ENCODE results near the gene MACROD1.

The MACROD1 gene

GRCh38 chr11:64095273-64095817 is 70.6 kb downstream of the MACROD1 start:
- Histone ChIP-seq H3K36me3 (ENCODE audit: control insufficient read depth, insufficient read depth, low read length) (no peaks in the 10 kb centered on the region), H3K4me3 (ENCODE audit: low read depth, low read length) (no peak overlapping the region), H3K9ac (ENCODE audit: low read depth, low read length) (no peak overlapping the region), H3K4me1 (ENCODE audit: control insufficient read depth, insufficient read depth, low read length) (peaks cover 8% of the 10 kb centered on the region), H3K27ac (ENCODE audit: low read depth, low read length) (no peak overlapping the region), H3K9me3 (ENCODE audit: control insufficient read depth, insufficient read depth, low read length) (no peaks in the 10 kb centered on the region), H3K27me3 (ENCODE audit: control insufficient read depth, insufficient read depth, low read length) (peaks cover 39% of the 10 kb centered on the region)

GRCh38 chr11:64094463-64095260 is 71.3 kb downstream of the MACROD1 start:
- H3K27ac ChIP-seq (ENCODE audit: low read depth, low read length), result no peak overlapping the region
- peaks cover 15% of the 10 kb centered on the region for H3K4me1 ChIP-seq (ENCODE audit: control insufficient read depth, insufficient read depth, low read length)
- H3K27me3 ChIP-seq (ENCODE audit: control insufficient read depth, insufficient read depth, low read length), result peaks cover 34% of the 10 kb centered on the region
- H3K36me3 ChIP-seq (ENCODE audit: control insufficient read depth, insufficient read depth, low read length), result no peaks in the 10 kb centered on the region
- H3K4me3 ChIP-seq (ENCODE audit: low read depth, low read length), result no peak overlapping the region
- H3K9me3 ChIP-seq (ENCODE audit: control insufficient read depth, insufficient read depth, low read length), result no peaks in the 10 kb centered on the region
- H3K9ac ChIP-seq (ENCODE audit: low read depth, low read length), result no peak overlapping the region

- no peak overlapping the region for H3K27ac ChIP-seq (ENCODE audit: low read depth, low read length)
These were observed 72.5 kb downstream of the MACROD1 start for GRCh38 chr11:64093233-64094039.

GRCh38 chr11:64092761-64093136 is 73.2 kb downstream of the MACROD1 start:
- Histone ChIP-seq H3K4me1 (ENCODE audit: control insufficient read depth, insufficient read depth, low read length) (peaks cover 15% of the 10 kb centered on the region), H3K9me3 (ENCODE audit: control insufficient read depth, insufficient read depth, low read length) (no peaks in the 10 kb centered on the region), H3K27ac (ENCODE audit: low read depth, low read length) (no peak overlapping the region), H3K4me3 (ENCODE audit: low read depth, low read length) (no peak overlapping the region), H3K27me3 (ENCODE audit: control insufficient read depth, insufficient read depth, low read length) (peaks cover 18% of the 10 kb centered on the region), H3K9ac (ENCODE audit: low read depth, low read length) (no peak overlapping the region), H3K36me3 (ENCODE audit: control insufficient read depth, insufficient read depth, low read length) (no peaks in the 10 kb centered on the region)

More at GRCh38 chr11:64093233-64094039, 72.5 kb downstream of the MACROD1 start:
- Histone ChIP-seq H3K27me3 (ENCODE audit: control insufficient read depth, insufficient read depth, low read length) (peaks cover 22% of the 10 kb centered on the region), H3K36me3 (ENCODE audit: control insufficient read depth, insufficient read depth, low read length) (no peaks in the 10 kb centered on the region), H3K4me3 (ENCODE audit: low read depth, low read length) (no peak overlapping the region), H3K9ac (ENCODE audit: low read depth, low read length) (no peak overlapping the region), H3K9me3 (ENCODE audit: control insufficient read depth, insufficient read depth, low read length) (no peaks in the 10 kb centered on the region), H3K4me1 (ENCODE audit: control insufficient read depth, insufficient read depth, low read length) (peaks cover 15% of the 10 kb centered on the region)

GRCh38 chr11:64092111-64092760 is 73.7 kb downstream of the MACROD1 start:
- H3K9ac ChIP-seq (ENCODE audit: low read depth, low read length), result no peak overlapping the region
- no peaks in the 10 kb centered on the region for H3K9me3 ChIP-seq (ENCODE audit: control insufficient read depth, insufficient read depth, low read length)
- no peaks in the 10 kb centered on the region for H3K36me3 ChIP-seq (ENCODE audit: control insufficient read depth, insufficient read depth, low read length)
- H3K27ac ChIP-seq (ENCODE audit: low read depth, low read length), result no peak overlapping the region
- no peak overlapping the region for H3K4me3 ChIP-seq (ENCODE audit: low read depth, low read length)
- H3K4me1 ChIP-seq (ENCODE audit: control insufficient read depth, insufficient read depth, low read length), result peaks cover 15% of the 10 kb centered on the region
- peaks cover 17% of the 10 kb centered on the region for H3K27me3 ChIP-seq (ENCODE audit: control insufficient read depth, insufficient read depth, low read length)

GRCh38 chr11:64090806-64091516 is 75.0 kb downstream of the MACROD1 start:
- no peak overlapping the region for H3K27ac ChIP-seq (ENCODE audit: low read depth, low read length)
- H3K27me3 ChIP-seq (ENCODE audit: control insufficient read depth, insufficient read depth, low read length), result peaks cover 21% of the 10 kb centered on the region
- H3K9me3 ChIP-seq (ENCODE audit: control insufficient read depth, insufficient read depth, low read length), result no peaks in the 10 kb centered on the region
- no peak overlapping the region for H3K9ac ChIP-seq (ENCODE audit: low read depth, low read length)
- H3K4me3 ChIP-seq (ENCODE audit: low read depth, low read length), result no peak overlapping the region
- H3K4me1 ChIP-seq (ENCODE audit: control insufficient read depth, insufficient read depth, low read length), result peaks cover 15% of the 10 kb centered on the region
- no peaks in the 10 kb centered on the region for H3K36me3 ChIP-seq (ENCODE audit: control insufficient read depth, insufficient read depth, low read length)

- Histone ChIP-seq H3K4me3 (ENCODE audit: low read depth, low read length) (no peak overlapping the region), H3K4me1 (ENCODE audit: control insufficient read depth, insufficient read depth, low read length) (peaks cover 15% of the 10 kb centered on the region), H3K36me3 (ENCODE audit: control insufficient read depth, insufficient read depth, low read length) (no peaks in the 10 kb centered on the region), H3K27ac (ENCODE audit: low read depth, low read length) (no peak overlapping the region), H3K9me3 (ENCODE audit: control insufficient read depth, insufficient read depth, low read length) (no peaks in the 10 kb centered on the region), H3K27me3 (ENCODE audit: control insufficient read depth, insufficient read depth, low read length) (peaks cover 21% of the 10 kb centered on the region), H3K9ac (ENCODE audit: low read depth, low read length) (no peak overlapping the region)
These were observed 75.8 kb downstream of the MACROD1 start for GRCh38 chr11:64089915-64090805.

- Histone ChIP-seq H3K27me3 (ENCODE audit: control insufficient read depth, insufficient read depth, low read length) (peaks cover 21% of the 10 kb centered on the region), H3K9me3 (ENCODE audit: control insufficient read depth, insufficient read depth, low read length) (no peaks in the 10 kb centered on the region), H3K4me3 (ENCODE audit: low read depth, low read length) (no peak overlapping the region), H3K4me1 (ENCODE audit: control insufficient read depth, insufficient read depth, low read length) (peaks cover 15% of the 10 kb centered on the region; the same call in 1 of the 2 replicates), H3K9ac (ENCODE audit: low read depth, low read length) (no peak overlapping the region), H3K36me3 (ENCODE audit: control insufficient read depth, insufficient read depth, low read length) (no peaks in the 10 kb centered on the region), H3K27ac (ENCODE audit: low read depth, low read length) (no peak overlapping the region)
These were observed 76.4 kb downstream of the MACROD1 start for GRCh38 chr11:64089493-64089892.

- no peaks in the 10 kb centered on the region for H3K9me3 ChIP-seq (ENCODE audit: control insufficient read depth, insufficient read depth, low read length)
- H3K27ac ChIP-seq (ENCODE audit: low read depth, low read length), result no peak overlapping the region
- H3K9ac ChIP-seq (ENCODE audit: low read depth, low read length), result no peak overlapping the region
- H3K36me3 ChIP-seq (ENCODE audit: control insufficient read depth, insufficient read depth, low read length), result no peaks in the 10 kb centered on the region
- no peak overlapping the region for H3K4me3 ChIP-seq (ENCODE audit: low read depth, low read length)
- H3K4me1 ChIP-seq (ENCODE audit: control insufficient read depth, insufficient read depth, low read length), result peaks cover 15% of the 10 kb centered on the region; the same call in 1 of the 2 replicates
- peaks cover 21% of the 10 kb centered on the region for H3K27me3 ChIP-seq (ENCODE audit: control insufficient read depth, insufficient read depth, low read length)
These were observed 76.9 kb downstream of the MACROD1 start for GRCh38 chr11:64089027-64089360.
